ENCODE data around the gene MELTF.
"Not testable (repeated sequence)": the region's sequence is repeated elsewhere in the genome, so short reads cannot be mapped to it uniquely, and the experiment has no call there.

The MELTF gene

GRCh38 chr3:197029511-197030167 lies at the start of gene MELTF:
TSS of gene MELTF (minus strand) at chr3:197029817. CDS start at chr3:197029702, 115 bp downstream.
- no peak for FAIRE-seq

GRCh38 chr3:197076415-197076814 lies 46.8 kb upstream of the MELTF start:
- no peak for FAIRE-seq

- FAIRE-seq = no peak
These were observed 38.5 kb upstream of the MELTF start for GRCh38 chr3:197068077-197068476.

- FAIRE-seq = no peak
These were observed 35.2 kb upstream of the MELTF start for GRCh38 chr3:197064771-197065170.

GRCh38 chr3:197062446-197062845 lies 32.8 kb upstream of the MELTF start:
- FAIRE-seq = no peak

- not testable (repeated sequence) for FAIRE-seq
These were observed 22.0 kb upstream of the MELTF start for GRCh38 chr3:197051637-197052036.

GRCh38 chr3:197050511-197050910 lies 20.9 kb upstream of the MELTF start:
- no peak for FAIRE-seq

- no peak for FAIRE-seq
These were observed 12.9 kb upstream of the MELTF start for GRCh38 chr3:197042539-197042938.

GRCh38 chr3:197041875-197042488 lies 12.4 kb upstream of the MELTF start:
- FAIRE-seq = no peak

GRCh38 chr3:197040658-197041057 lies 11.0 kb upstream of the MELTF start:
- no peak for FAIRE-seq

GRCh38 chr3:197038679-197039462 lies 9.3 kb upstream of the MELTF start:
- FAIRE-seq = no peak

- no peak for FAIRE-seq
These were observed 6.0 kb upstream of the MELTF start for GRCh38 chr3:197035577-197035976.

- FAIRE-seq = not testable (repeated sequence)
These were observed 5.2 kb upstream of the MELTF start for GRCh38 chr3:197034778-197035177.

GRCh38 chr3:197033764-197034163 lies 4.1 kb upstream of the MELTF start:
- FAIRE-seq = not testable (repeated sequence)

- FAIRE-seq = no peak
These were observed 2.0 kb upstream of the MELTF start for GRCh38 chr3:197031315-197032285.

- no peak for FAIRE-seq
These were observed 1.0 kb upstream of the MELTF start for GRCh38 chr3:197030379-197031314.

- no peak for FAIRE-seq
These were observed 698 bp downstream of the MELTF start for GRCh38 chr3:197028728-197029510.

- no peak for FAIRE-seq
These were observed 1.5 kb downstream of the MELTF start for GRCh38 chr3:197027896-197028727.

- FAIRE-seq = no peak
These were observed 2.3 kb downstream of the MELTF start for GRCh38 chr3:197027151-197027895.

Measured in TTC549 (cell line).